A549 (cell line): ENCODE measurements around the gene MTF2.

ENCODE experiments used
- POLR2A ChIP-seq: IDR thresholded peaks from 2 replicates; pipeline ENCODE4 v1.6.1; 2012; ENCODE audit warnings: mild to moderate bottlenecking, low read length
- TF ChIP-seq, protein P1 (sequence below): fragments of >200 bp; sonication (Bioruptor Twin); formaldehyde crosslinking; IDR thresholded peaks from 3 replicates; pipeline ENCODE4 v1.5.1; 2016

DNA sequence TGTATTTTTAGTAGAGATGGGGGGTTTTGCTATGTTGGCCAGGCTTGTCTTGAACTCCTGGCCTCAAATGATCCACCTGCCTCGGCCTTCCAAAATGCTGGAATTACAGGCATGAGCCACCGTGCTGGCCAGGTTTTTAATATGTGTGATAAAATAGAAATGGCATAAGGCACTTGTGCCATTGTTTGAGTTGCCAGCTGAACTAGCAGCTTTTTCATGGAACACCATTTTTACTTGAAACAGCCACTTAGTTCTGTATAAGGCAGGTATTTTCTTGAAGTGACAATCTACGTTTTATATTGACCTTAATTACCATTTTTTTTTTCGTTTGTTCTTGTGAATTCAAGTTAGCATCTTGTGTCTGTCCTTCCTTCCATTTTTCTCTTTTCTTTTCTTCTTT, 28.3 kb downstream of the MTF2 start:
- no peak for TF ChIP-seq POLR2A
- TF ChIP-seq, protein P1, sequence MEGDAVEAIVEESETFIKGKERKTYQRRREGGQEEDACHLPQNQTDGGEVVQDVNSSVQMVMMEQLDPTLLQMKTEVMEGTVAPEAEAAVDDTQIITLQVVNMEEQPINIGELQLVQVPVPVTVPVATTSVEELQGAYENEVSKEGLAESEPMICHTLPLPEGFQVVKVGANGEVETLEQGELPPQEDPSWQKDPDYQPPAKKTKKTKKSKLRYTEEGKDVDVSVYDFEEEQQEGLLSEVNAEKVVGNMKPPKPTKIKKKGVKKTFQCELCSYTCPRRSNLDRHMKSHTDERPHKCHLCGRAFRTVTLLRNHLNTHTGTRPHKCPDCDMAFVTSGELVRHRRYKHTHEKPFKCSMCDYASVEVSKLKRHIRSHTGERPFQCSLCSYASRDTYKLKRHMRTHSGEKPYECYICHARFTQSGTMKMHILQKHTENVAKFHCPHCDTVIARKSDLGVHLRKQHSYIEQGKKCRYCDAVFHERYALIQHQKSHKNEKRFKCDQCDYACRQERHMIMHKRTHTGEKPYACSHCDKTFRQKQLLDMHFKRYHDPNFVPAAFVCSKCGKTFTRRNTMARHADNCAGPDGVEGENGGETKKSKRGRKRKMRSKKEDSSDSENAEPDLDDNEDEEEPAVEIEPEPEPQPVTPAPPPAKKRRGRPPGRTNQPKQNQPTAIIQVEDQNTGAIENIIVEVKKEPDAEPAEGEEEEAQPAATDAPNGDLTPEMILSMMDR, result no peak
